ENCODE results near the gene CSRP1.

CSRP1 gene

DNA sequence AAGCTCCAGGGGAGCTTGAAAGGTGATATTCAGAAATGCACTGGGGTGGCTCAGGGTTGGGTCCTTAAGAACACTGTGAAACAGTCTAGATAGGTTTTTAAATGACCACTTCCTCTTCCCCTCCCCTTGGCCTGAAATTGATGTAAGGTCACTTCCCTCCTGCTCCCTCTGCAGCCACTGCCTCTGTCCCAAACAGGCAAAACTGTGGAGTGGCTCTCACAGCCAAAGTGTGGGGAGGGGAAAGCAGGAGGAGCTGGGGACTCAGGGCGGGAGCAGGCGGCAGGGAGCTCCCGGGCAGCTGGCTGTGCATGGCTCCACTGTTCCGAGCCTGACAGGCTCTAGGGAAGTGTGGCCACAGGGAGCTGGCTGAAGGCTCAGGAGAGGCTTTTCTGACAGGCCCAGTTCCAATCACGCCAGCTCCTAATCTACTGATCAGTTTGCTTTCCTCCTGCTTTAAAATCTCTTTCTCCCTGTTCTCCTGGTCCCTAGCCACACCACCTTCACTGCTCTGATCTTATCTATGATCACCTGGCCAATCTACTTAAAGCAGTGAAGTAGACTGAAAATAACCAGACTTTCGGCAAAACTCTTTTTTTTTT lies 5.1 kb upstream of the CSRP1 start:
- peak; percentile 6 for DNase-seq

DNA sequence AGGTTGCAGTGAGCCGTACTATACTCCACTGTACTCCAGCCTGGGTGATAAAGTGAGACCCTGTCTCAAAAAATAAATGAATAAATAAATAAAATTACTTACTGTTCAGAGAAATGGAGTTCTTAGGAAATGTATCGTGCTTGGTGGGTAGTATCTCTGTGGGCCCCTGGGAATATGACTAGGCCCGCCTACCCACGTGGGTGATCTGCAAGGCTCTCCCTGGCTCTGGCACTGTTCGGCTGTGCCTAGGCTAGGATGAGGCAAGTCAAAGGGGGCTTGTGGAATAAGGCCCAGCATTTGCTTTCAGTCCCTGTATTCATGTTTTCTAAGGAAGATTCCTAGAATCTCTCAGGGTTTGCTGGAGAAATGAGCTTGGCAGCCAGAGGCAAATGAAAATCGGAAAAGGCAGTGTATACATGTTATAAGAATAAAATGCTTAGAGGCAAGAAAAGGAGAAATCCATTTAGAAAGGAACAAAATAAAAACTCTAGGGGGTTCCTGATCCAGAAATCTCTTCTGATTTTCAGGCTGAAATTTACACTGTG lies 4.5 kb upstream of the CSRP1 start:
- DNase-seq: no peak

DNA sequence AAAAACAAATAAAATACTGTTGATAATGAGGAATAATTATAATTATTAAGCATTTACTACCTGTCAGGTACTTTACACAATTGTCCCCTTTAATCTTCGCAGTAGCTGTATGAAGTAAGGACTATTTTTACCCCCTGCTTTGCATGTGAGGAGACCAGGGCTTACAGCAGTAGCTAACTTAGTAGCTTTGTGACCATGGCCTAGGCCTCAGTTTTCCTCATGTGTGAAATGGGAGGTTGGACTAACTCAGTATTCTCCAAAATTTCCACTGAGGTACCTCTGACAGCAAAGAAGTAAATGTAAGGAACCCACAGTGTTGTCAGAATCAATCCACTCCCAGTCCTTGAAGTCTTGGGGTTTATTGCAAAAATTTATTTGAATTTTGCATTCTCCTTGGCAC lies 3.8 kb upstream of the CSRP1 start:
- no peak for DNase-seq

DNA sequence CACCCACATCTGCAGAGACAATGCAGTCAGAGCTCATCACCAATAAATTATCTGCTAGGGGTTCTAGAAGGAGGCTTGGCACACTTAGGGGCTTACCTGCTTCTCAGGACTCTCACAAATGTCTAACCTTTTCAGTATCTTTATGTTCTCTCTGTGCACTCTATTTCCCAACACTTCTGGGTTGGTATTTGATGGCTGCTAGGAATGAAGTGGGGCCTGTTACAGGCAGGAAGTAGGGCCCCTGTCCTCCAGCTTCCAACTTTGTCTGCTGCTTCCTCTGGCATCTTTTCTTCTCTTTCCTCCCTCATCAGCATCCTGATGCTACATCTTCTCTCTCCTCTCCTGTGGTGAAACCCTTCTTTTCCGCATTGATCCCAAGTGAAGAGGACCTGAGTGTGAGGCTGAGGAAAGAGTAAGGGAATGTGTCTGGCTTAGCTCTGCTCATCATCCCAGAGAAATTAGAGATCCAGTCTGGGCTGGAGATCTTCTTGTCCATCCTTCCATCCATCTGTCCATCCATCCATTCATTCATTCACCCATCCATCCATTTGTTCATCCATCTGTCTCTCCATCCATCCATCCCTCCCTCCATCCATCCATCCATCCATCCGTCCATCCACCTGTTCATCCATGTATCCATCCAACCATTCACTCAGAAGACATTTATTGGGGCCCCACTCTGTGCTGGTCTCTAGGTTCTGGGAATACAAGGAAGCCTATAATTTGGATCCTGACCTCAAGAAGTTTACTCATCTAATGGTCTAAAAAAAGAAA lies 2.9 kb upstream of the CSRP1 start:
- DNase-seq: no peak

DNA sequence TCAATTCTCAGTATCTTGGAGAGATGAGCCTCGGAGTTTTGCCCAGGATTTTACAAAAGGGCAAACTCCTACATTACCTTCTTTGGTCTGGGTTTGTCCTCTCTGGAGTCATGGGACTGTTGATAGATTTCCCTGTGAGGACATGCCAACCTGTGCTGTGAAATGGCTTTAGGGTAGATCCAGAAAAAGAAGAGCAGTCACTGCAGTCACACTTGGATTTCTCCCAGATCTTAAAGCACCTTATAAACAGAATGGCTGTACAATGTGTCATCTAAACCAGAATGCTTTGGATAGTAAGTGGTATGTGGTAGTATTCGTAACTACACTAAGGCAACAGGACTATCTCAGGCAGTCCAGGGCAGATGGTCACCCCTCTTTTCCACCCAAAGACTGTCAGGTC lies 1.9 kb upstream of the CSRP1 start:
- no peak for DNase-seq

DNA sequence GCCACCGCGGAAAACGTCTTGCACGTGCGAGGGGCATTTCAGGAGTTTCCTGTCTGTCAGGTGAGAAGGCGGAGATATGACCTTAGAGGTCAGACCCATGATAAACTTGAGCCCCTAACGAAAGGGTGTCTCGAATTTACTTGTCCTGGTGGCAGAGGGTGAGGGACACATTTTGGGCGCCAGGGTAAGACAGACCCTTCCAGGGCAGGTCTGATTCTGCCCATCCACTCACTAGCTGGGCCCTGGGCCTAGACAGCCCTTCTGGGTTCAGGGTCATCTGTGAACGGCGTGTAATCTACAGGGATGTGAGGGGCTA lies 395 bp upstream of the CSRP1 start:
- no peak for DNase-seq

DNA sequence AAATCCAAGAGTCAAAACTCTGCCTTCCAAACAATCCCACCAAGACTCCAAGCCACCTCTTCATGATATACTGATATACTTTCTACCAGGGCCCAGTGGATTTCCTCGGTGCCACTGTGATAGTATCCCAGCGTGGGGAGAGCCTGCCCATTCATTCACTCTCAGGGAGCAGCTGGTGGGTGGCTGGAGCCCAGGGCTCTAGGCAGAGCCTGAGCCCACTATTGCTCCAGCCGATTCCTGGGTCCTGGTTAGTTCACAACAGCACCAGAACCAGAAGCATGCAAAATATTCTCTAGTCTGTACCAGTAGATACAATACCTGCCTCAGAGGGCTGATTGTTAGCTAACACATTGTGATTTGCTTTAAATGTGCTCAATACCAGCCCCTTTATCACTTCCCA lies 831 bp downstream of the CSRP1 start:
- DNase-seq: no peak

DNA sequence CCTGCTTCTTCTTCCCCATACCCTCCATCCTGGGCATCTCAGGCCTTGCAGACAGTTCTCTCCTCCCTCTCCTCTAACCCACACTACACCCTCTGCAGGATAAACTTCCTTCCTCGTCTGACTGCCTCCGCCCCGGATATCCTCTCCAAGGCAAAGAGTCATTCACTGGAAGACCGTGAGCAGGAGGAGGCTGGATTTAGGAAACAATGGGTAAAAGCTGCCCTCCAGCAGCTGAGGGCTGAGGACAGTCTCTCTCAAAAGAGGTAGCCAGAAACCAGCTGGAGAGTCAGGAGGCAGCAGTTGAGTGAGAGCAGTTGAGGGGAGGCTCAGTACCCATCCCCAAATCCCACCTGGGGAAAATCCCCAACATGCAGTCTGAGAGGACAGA lies 1.4 kb downstream of the CSRP1 start:
- no peak for DNase-seq

DNA sequence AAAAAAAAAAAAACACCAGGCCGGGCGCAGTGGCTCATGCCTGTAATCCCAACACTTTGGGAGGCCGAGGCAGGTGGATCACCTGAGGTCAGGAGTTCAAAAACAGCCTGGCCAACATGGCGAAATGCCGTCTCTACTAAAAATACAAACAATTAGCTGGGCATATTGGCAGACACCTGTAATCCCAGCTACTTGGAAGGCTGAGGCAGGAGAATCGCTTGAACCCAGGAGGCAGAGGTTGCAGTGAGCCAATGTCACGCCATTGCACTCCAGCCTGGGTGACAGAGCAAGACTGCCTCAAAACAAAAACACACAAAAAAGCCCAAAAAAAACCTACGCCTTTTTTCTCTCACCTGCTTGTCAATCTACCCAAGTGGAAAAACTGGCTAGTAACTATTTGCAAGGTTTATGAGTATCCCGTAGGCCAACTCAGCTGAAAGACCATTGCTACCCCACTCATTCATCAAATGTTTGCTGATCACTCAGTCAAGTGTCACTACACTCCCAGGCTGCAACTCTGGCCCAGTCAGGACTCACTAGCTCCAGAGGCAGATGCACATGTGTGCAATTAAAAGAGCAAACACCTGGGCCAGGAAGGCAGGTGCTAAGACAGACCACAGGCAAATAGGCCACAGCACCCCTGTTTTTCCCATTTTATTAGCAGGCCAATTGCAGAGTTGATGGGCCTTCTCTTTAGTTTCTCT lies 2.0 kb downstream of the CSRP1 start:
- DNase-seq: no peak

DNA sequence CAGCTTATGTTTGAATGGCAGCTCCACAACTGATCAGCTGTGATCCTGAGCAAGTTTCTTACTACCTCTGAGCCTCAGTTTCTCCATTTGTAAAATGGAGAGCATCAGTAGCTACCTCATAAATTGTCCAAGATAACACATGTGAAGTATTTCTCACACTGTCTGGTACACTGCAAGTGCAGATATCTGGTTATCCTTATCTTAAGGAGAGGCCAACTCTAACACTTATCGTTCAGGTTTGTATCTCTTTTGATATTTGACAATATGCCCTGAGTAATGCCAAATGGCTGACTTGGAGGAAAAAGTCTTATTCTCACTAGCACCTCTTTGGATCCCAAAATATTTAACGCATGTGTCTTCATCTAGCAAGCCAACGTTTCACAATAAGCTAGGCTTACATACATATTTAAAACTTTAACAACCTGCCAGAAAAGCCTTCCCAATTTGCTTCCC lies 2.7 kb downstream of the CSRP1 start:
- no peak for DNase-seq

DNA sequence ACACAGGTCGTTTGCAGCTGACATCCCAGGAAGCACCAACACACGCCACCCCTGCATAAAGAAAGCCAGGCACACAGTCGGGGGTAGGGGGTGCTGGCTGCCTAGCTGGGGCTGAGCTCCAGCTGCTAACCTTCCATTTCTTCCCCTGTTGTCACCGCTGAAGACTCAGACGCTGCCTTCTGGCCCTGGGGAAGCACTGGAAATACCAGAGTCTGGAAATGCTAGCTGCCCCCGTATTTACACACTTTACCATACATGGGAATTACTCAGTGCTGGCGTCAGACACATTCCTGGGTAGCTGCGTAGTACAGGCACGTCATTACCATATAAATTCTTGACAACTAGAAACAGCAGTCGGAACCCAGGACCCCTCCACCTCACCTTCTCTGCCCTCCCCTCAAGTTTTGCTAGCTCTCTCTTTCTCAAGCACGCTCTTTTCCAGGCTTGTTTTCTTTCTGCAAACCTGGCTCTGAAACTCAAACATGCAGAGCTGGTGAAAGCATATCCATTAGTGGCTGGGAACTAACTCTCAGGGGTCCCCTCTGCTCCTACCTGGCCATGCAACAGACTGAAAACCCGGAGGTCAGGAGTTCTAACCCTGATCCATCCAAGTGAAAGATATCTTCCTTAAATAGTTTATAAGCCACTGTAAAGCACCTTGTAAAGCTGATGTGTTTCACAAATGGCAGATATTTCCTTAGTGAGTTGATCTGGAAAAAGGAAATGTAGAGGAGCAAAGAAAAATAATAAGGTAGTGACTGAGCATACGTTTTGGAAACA lies 3.3 kb downstream of the CSRP1 start:
- DNase-seq: no peak

DNA sequence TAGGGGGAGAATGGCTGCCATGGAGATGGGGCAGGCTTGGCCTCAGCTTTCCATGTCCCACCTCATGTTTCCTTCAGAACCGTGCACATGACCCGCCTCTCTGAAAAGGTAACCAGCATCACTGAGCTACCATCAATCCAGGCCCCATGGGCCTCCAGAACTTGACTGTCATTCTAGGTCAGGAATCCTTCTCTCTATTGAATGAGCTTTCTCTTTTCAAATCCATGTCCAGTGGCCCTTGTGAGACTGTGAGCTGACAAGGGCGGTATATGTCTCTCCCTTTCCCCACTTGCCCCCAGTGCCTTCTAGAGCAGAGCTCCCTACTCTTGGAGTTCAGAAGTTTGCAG lies 4.4 kb downstream of the CSRP1 start:
- no peak for DNase-seq

DNA sequence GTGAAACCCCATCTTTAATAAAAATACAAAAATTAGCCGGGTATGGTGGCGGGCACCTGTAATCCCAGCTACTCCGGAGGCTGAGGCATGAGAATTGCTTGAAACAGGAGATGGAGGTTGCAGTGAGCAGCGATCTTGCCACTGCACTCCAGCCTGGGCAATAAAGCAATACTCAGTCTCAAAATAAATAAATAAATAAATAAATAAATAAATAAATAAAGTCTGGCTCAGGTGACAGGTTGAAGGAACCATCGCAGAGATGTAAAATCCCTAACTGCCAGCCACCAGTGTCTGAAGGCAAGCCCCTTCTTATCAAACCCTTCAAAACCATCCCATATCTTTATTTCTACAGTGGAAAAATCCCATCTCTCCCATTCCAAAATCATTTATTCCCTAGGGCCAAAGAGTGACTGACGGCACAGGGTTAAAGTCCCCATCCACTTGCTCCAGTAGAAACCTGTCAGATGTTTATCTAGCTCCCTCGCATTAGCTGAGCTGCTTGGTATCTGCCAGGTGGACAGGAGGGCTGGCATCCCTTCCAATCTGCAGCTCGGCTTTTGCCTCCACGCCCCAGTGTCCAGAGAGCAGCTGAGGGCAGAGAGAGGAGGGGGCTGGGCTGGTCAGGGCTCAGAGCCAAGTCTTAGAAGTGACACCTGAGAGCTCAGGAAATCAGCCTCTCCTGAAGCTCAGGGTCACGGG lies 5.0 kb downstream of the CSRP1 start:
- DNase-seq: no peak

DNA sequence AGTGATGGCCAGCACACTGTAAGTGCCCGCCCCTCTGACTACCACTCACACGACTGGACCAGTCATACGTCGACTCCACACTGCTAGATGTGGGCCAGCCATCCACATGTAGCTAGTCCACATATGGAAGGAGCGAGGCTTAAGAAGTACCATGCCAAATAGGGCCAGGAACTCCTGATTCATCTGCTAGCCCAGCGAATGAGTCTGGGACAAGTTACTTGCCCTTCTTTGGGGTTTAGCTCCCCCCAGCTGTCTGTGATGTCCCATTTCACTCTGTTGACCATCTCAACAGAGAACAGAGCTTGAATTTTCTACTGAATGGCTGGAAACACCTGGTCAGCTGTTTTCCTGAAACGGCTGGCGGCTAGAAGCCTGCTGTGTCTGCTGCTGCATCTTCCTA lies 5.8 kb downstream of the CSRP1 start:
- no peak for DNase-seq

DNA sequence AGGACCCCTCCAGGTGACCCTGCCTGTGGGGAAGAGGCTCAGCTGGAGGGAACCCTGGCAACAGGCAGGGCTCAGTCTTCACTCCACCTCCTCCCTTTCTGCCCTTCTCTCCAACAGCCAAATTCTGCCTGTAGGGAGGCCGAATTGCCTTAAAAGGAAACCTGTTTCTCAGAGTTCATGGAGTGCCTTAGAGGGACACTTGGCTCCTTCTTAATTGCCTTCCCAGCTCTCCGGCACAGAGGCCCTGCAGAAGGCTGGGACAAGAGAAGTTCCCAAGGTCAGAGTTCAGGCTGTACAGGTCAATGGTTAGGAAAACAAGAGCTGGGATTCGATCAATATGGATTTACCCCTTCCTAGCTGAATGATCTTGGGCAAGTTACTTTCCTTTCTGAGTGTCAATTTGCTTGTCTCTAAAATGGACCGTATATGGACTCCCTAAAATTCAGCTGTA lies 6.2 kb downstream of the CSRP1 start:
- DNase-seq: no peak

DNA sequence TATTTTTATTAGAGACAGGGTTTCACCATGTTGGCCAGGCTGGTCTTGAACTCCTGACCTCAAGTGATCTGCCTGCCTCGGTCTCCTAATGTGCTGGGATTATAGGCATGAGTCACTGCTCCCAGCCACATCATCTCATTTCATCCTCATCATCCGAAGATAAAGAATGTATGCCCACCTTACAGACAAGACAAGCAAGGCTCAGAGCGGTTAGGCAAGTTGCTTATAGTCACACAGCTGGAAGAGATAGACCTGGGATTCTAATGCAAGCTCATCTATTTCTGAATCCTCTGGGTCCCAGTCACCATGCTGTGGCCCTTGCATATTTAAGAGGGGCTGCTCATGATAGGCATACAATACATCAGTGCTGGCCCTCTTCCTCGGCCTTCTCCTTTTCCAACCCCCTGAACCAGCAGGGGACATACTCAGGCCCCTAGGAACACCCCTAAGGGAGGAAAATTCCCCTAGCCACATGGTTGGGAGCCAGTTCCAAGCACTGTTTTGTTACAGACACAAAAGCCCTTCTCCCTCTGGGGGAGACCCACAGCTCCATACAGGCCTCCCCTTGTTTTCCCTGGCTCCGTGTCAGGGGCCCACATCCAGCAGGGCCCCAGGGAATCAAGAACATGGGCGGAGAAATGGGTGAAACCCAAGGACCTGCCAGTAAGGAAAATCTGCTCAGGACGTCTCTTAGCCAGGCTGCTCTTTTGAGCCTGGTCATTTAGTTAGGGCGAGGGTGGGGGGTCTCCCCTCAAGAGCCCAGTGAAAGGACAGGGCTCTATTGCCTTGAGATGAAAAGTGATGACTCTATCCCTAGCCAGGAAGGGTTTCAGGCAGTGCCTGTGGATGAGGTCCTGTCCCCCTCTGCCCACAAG lies 6.9 kb downstream of the CSRP1 start:
- no peak for DNase-seq

DNA sequence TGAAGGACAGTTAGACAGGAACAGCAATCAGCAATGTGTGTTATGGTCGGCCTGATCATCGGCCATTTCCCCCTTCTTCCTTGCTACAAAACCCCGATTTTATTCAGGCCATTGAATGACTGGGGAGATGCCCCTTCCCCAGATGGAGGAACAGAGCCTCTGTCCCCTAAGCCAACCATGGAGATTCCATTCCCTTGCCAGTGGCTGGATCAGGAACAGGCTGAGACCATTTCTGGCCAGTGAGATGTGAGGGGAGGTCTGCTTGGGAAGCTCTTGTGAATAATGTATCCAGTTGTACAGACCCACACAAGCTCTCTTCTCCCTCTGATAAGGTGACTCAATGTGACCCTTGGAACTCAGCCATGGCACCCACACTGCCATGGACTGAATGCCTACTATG lies 7.7 kb downstream of the CSRP1 start:
- DNase-seq: no peak

DNA sequence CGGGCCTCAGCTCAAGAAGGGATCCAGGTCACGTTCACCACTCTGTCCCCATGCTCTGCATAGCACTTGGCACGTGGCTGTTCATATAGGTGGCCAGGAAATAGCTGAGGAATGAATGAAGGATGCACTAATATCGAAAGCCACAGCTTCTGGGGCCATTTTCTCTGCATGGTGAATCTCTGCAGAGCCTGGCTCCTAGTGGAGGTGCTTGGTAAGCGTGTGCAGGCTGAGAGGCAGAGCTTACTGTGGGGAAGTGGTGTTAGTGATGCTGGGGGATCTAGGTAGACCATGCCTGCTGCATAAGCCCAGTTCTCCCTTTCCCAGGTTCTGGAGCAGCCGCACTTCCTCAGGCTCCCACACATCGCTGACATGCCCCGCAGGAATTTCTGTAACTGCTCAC lies 8.3 kb downstream of the CSRP1 start:
- DNase-seq: no peak

DNA sequence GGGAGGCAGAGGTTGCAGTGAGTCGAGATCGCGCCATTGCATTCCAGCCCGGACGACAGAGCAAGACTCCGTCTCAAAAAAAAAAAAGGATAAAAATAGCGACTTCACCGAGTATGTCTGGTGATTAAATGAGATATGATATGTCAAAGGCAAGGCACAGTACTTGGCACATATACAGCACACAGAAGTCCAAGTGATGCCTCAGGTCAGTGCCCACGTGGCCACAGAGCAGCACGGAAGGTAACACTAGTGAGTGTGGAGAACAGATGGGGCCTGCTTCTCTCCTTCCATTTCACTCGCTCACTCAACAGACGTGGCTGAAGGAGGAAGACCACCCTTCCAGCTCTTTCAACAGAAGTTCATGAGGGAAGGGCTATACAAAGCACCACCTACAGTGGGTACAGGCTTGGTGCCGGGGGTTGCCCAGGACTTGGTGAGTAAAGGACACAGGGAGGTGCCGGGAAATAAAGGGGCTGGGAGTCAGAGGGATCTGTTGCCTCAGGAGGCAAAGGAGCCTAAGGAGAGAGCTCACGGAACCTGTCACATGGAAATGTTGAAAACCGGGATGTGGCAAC lies 8.9 kb downstream of the CSRP1 start:
- no peak for DNase-seq

DNA sequence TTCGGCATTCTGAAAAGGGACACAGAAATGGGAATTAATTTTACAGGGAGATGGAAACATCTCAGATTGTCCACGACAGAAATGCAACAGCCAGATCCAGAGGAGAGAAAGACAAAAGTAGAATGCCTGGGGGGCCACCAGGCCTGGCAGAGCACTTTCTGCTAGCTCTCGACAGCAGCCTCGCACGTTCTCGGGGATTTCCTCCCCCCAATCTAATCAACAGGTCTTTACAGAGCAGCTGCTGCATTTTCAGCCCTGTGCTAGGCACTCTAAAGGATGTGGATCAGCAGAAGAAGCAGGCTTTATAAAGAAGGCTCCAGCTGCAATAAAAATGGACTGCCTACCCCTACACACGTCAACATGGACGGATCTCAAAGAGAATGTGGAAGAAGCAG lies 10.6 kb downstream of the CSRP1 start:
- DNase-seq: no peak

DNA sequence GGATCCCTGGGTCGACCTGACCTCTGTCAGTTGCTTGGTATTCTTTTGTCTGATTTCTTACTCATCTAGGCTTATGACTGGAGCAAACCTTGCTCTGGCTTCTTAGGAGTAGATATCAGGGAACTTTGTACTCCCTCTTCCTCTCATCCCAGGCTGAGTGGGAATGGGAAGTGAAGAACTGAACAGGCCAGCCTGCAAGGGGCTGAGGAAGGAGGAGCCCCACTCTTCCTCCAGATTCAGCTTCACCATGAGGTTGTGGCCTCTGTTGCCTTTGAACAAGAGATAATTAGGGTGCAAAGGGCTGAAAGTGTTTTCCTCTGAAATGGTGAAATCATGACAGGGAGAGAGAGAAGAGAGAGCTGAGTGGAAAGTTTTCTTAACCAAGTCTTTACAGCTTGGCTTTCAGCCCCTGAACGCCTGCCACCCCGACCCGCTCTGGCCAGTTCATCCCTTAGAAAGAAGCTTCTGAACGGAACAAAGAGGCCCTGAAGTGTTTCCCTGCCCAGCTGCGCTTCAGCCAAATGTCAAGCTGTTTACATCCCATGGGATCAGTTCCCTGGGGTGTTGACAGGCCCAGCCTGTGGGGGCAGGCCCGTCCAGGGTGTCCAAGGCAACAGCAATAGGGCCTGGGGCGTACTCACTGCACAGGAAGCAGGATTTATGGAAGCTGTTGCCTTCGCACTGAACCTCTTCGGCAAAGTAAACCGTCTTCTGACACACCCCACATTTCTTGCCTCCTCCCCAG lies 11.2 kb downstream of the CSRP1 start:
- DNase-seq: no peak

All from CD4-positive, alpha-beta T cell treated with Interleukin-4 for 4 hours (primary cell).